ENCODE results near the gene HSPA12B. TPM values are rescaled to one million over a fixed set of nuclear protein-coding genes. Genes with fewer than 3 reads are reported as not detected.

HSPA12B gene
- total RNA-seq, 1 experiment from 2014 or later: 6.3 TPM

DNA sequence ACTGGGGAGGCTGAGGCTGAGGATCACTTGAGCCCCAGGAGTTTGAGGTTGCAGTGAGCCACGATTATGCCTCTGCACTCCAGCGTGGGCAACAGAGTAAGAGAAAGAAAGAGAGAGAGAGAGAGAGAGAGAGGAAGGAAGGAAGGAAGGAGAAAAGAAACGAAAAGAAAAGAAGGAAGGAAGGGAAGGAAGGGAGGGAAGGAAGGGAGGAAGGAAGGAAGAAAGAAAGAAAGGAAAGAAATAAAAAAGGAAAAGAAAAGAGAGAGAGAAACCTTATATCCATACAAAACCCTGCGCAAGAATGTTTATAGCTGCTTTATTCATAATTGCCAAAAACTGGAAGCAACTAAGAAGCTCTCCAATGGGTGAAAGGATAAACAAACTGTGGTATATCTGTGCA, 8.1 kb upstream of the HSPA12B start:
- CTCF ChIA-PET: interaction anchor here (1.2 to 3.5 kb wide), 2 partner anchors 14 to 16 kb away, joined by 3 to 13 read pairs; no protein-coding TSS in a partner anchor
- no peak overlapping the region for H3K4me3 Mint-ChIP-seq
- POLR2A ChIA-PET: interaction anchor here (0.6 to 1.2 kb wide), 2 partner anchors 21 to 30 kb away, joined by 3 read pairs; no protein-coding TSS in a partner anchor

GRCh38 chr20:3727401-3728021, 5.0 kb upstream of the HSPA12B start:
- CTCF ChIA-PET: interaction anchor here (0.6 to 2.1 kb wide), 11 partner anchors 8 to 358 kb away, joined by 3 to 10 read pairs (median 4); partner anchors contain the start of gene ADISSP
- POLR2A ChIA-PET: interaction anchor here (1.1 kb wide), 1 partner anchor 22 kb away, joined by 4 read pairs; no protein-coding TSS in a partner anchor
- no peak for DNase-seq (ENCODE audit: low spot score)

More for the DNA sequence above, 8.1 kb upstream of the HSPA12B start:
- Mint-ChIP-seq H3K9me3 (peaks cover 4% of the 10 kb centered on the region; the same call in 1 of the 2 replicates), H3K27ac (no peak overlapping the region), H3K36me3 (no peaks in the 10 kb centered on the region), H3K27me3 (ENCODE audit: low read depth) (peaks cover 18% of the 10 kb centered on the region), H3K4me1 (peaks cover 15% of the 10 kb centered on the region)
- no peak for ATAC-seq
- DNase-seq (ENCODE audit: low spot score): no peak
- TF ChIP-seq, protein P1, sequence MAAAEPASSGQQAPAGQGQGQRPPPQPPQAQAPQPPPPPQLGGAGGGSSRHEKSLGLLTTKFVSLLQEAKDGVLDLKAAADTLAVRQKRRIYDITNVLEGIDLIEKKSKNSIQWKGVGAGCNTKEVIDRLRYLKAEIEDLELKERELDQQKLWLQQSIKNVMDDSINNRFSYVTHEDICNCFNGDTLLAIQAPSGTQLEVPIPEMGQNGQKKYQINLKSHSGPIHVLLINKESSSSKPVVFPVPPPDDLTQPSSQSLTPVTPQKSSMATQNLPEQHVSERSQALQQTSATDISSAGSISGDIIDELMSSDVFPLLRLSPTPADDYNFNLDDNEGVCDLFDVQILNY (CRISPR knock-in tag; IDR thresholded peaks at IDR 0.05): no peak

More at GRCh38 chr20:3727401-3728021, 5.0 kb upstream of the HSPA12B start:
- H3K4me1 Mint-ChIP-seq: peaks cover 16% of the 10 kb centered on the region
- TF ChIP-seq NR1H2 (CRISPR knock-in tag; IDR thresholded peaks at IDR 0.05) (no peak), PRRX2 (CRISPR knock-in tag; IDR thresholded peaks at IDR 0.05) (no peak), TEAD1 (CRISPR knock-in tag; IDR thresholded peaks at IDR 0.05) (no peak), ZNF423 (CRISPR knock-in tag; IDR thresholded peaks at IDR 0.05) (no peak), PREB (CRISPR knock-in tag; IDR thresholded peaks at IDR 0.05; ENCODE audit: borderline replicate concordance) (no peak), ARID4B (CRISPR knock-in tag; IDR thresholded peaks at IDR 0.05; ENCODE audit: borderline replicate concordance) (no peak), IRF2 (CRISPR knock-in tag; IDR thresholded peaks at IDR 0.05; ENCODE audit: borderline replicate concordance, low read depth) (no peak)
- TF ChIP-seq, protein P2, sequence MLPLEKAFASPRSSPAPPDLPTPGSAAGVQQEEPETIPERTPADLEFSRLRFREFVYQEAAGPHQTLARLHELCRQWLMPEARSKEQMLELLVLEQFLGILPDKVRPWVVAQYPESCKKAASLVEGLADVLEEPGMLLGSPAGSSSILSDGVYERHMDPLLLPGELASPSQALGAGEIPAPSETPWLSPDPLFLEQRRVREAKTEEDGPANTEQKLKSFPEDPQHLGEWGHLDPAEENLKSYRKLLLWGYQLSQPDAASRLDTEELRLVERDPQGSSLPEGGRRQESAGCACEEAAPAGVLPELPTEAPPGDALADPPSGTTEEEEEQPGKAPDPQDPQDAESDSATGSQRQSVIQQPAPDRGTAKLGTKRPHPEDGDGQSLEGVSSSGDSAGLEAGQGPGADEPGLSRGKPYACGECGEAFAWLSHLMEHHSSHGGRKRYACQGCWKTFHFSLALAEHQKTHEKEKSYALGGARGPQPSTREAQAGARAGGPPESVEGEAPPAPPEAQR (CRISPR knock-in tag; IDR thresholded peaks at IDR 0.05): no peak
- TF ChIP-seq, protein P3, sequence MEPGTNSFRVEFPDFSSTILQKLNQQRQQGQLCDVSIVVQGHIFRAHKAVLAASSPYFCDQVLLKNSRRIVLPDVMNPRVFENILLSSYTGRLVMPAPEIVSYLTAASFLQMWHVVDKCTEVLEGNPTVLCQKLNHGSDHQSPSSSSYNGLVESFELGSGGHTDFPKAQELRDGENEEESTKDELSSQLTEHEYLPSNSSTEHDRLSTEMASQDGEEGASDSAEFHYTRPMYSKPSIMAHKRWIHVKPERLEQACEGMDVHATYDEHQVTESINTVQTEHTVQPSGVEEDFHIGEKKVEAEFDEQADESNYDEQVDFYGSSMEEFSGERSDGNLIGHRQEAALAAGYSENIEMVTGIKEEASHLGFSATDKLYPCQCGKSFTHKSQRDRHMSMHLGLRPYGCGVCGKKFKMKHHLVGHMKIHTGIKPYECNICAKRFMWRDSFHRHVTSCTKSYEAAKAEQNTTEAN (CRISPR knock-in tag; IDR thresholded peaks at IDR 0.05): no peak
- no peaks in the 10 kb centered on the region for H3K36me3 Mint-ChIP-seq
- no peak for ATAC-seq
- H3K27me3 Mint-ChIP-seq (ENCODE audit: low read depth): peaks cover 38% of the 10 kb centered on the region
- H3K4me3 Mint-ChIP-seq: no peak overlapping the region
- H3K27ac Mint-ChIP-seq: no peak overlapping the region
- no peaks in the 10 kb centered on the region for H3K9me3 Mint-ChIP-seq
